Fibroblast of lung (primary cell): ENCODE results near the gene SUPT3H.

Experiments
- EZH2 ChIP-seq: IDR thresholded peaks from 2 replicates; pipeline ENCODE4 v1.5.1; 2012; ENCODE audit warnings: low read length, control low read depth, mild to moderate bottlenecking; ENCODE audit errors: missing control alignments
- TF ChIP-seq, protein P1 (sequence below), 2 donors: IDR thresholded peaks in 1 of 2; conservative IDR thresholded peaks in 1 of 2; 1 replicate in 1 of 2; 2 replicates in 1 of 2; pipeline ENCODE4 v1.5.1; 2011 to 2012; ENCODE audit warnings: low read length in 2 of 2, control low read depth in 1 of 2, inconsistent platforms in 1 of 2, low read depth in 1 of 2, mild to moderate bottlenecking in 1 of 2

DNA sequence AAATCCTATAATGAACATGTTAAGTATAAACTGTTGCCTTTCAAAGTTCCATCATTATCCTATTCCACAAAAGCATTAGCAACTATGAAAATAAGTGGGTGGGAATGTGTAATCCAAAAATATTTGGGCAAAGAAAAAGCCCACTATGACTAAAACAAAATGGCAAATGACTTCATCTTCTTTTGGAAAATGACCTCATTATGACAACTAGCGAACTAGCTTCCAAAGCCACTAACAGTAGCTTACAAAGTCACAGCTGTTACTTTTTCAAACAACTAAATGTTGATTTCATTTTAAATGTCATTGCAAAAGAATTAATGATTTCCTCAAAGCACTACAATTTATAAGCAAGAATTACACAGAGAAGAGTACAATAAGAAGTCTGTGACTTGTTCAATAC is 99.4 kb downstream of the SUPT3H start:
- TF ChIP-seq, protein P1, sequence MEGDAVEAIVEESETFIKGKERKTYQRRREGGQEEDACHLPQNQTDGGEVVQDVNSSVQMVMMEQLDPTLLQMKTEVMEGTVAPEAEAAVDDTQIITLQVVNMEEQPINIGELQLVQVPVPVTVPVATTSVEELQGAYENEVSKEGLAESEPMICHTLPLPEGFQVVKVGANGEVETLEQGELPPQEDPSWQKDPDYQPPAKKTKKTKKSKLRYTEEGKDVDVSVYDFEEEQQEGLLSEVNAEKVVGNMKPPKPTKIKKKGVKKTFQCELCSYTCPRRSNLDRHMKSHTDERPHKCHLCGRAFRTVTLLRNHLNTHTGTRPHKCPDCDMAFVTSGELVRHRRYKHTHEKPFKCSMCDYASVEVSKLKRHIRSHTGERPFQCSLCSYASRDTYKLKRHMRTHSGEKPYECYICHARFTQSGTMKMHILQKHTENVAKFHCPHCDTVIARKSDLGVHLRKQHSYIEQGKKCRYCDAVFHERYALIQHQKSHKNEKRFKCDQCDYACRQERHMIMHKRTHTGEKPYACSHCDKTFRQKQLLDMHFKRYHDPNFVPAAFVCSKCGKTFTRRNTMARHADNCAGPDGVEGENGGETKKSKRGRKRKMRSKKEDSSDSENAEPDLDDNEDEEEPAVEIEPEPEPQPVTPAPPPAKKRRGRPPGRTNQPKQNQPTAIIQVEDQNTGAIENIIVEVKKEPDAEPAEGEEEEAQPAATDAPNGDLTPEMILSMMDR (conservative IDR thresholded peaks at IDR 0.05 in 1 of 2, IDR thresholded peaks at IDR 0.05 in 1 of 2; ENCODE audit: low read depth in 1 of 2, low read length in 2 of 2), result no peak
- TF ChIP-seq EZH2, result no peak
